ENCODE measurements around the gene MYEOV. TPM values are rescaled to one million over a fixed set of nuclear protein-coding genes. Genes with fewer than 3 reads are reported as not detected.

MYEOV gene
- total RNA-seq, 1 experiment from 2014 or later, result 1.4 TPM

GRCh38 chr11:69306821-69307220 lies 12.9 kb downstream of the MYEOV start:
- H3K36me3 Mint-ChIP-seq, result no peaks in the 10 kb centered on the region
- no peaks in the 10 kb centered on the region for H3K4me1 Mint-ChIP-seq
- H3K27me3 Mint-ChIP-seq (ENCODE audit: low read depth), result no peaks in the 10 kb centered on the region
- TF ChIP-seq NFYB (CRISPR knock-in tag; conservative IDR thresholded peaks at IDR 0.05; ENCODE audit: low read depth) (no peak), FOXP4 (CRISPR knock-in tag; IDR thresholded peaks at IDR 0.05) (no peak), ZMAT4 (CRISPR knock-in tag; IDR thresholded peaks at IDR 0.05) (no peak), SOX15 (CRISPR knock-in tag; IDR thresholded peaks at IDR 0.05) (no peak), PREB (CRISPR knock-in tag; IDR thresholded peaks at IDR 0.05; ENCODE audit: borderline replicate concordance) (no peak), NR1H2 (CRISPR knock-in tag; IDR thresholded peaks at IDR 0.05) (no peak), MYBL2 (CRISPR knock-in tag; IDR thresholded peaks at IDR 0.05) (no peak), ZSCAN18 (CRISPR knock-in tag; IDR thresholded peaks at IDR 0.05) (no peak), ATF2 (CRISPR knock-in tag; IDR thresholded peaks at IDR 0.05; ENCODE audit: borderline replicate concordance, low read depth) (no peak), TCF7 (CRISPR knock-in tag; IDR thresholded peaks at IDR 0.05; ENCODE audit: low read depth) (no peak), ZNF396 (CRISPR knock-in tag; IDR thresholded peaks at IDR 0.05; ENCODE audit: borderline replicate concordance) (no peak), ETV6 (CRISPR knock-in tag; IDR thresholded peaks at IDR 0.05) (no peak), AFF4 (CRISPR knock-in tag; IDR thresholded peaks at IDR 0.05; ENCODE audit: borderline replicate concordance) (no peak), OVOL2 (CRISPR knock-in tag; IDR thresholded peaks at IDR 0.05; ENCODE audit: borderline replicate concordance) (no peak), PRDM15 (CRISPR knock-in tag; IDR thresholded peaks at IDR 0.05) (no peak), KAT7 (CRISPR knock-in tag; IDR thresholded peaks at IDR 0.05; ENCODE audit: borderline replicate concordance) (no peak), ZNF425 (CRISPR knock-in tag; conservative IDR thresholded peaks at IDR 0.05) (no peak)
- ChIA-PET POLR2A (no interaction called here), CTCF (no interaction called here)
- H3K9me3 Mint-ChIP-seq, result no peaks in the 10 kb centered on the region
- no peak overlapping the region for H3K27ac Mint-ChIP-seq
- DNase-seq (ENCODE audit: low spot score) (no peak), ATAC-seq (no peak)
- no peak overlapping the region for H3K4me3 Mint-ChIP-seq

Measured in WTC11 (cell line).